Amniotic stem cell (primary cell): ENCODE results near the gene CD300C.
"Not testable (repeated sequence)": the region's sequence is repeated elsewhere in the genome, so short reads cannot be mapped to it uniquely, and the experiment has no call there.

Source experiments
- DNase-seq: peaks from one replicate; lab custom pipeline; 2025; lab: John Stamatoyannopoulos, UW

CD300C gene

DNA sequence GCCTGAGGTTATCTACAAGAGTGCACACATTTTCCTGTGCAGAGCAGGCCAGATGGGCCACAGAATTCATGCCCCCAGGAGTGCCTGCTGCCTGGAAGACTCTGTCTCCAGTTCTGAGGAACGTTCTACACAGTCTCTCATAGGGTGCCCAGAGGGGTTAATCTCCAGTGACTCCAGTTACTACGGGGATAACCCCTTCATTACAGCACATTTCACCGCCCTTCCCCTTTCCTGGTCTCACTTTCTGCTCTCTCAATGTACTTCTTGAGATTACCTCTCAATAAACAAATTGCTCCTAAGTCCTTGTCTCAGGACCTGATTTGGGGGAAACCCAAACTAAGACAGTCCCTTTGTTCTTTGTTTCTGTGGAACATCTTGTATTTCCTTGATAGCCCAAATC, 15.7 kb upstream of the CD300C start:
- no peak for DNase-seq

DNA sequence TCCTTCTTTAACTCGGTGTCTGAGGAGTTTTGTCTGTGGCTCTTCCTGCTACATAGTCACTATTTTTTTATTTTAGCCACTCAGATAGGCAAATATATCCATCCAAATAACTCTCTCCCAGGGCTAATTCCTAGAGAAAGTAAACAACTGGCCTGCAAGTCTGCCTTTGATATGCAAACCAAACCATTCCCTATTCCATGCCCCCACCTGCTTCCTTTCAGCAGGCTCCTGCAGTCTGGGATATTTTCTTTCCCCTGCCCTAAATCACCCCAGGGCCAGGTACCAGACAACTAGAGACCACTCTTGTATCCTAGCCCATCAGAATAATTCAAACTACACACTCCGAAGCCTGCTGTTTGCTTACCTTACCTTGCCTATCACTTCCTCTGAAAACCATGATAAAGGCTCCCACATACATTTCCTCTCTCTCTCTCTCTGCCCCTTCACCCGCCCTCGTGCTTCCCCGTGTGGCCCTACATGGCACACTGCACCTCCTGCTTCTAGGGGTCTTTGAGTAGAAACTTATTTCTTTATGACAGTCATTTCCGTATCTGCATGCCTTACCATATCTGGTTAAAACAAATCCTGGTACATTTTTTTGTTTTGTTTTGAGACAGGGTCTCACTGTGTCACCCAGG, 13.1 kb upstream of the CD300C start:
- no peak for DNase-seq

DNA sequence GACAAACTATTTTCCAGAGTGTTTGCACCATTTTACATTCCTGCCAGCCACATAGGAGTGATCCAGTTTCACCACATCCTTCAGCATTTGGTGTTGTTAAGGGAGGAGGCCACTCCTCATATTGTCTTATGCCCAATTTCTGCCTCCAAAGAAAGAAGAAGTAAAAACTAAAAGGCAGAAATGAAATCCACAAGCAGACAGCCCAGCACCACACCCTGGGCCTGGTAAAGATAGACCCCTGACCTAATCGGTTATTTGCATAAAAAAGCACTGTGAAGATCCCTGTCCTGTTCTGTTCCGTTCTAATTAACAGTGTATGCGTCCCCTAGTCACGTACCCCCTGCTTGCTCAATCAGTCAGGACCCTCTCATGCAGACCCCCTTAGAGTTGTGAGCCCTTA, 12.5 kb upstream of the CD300C start:
- DNase-seq = not testable (repeated sequence)

DNA sequence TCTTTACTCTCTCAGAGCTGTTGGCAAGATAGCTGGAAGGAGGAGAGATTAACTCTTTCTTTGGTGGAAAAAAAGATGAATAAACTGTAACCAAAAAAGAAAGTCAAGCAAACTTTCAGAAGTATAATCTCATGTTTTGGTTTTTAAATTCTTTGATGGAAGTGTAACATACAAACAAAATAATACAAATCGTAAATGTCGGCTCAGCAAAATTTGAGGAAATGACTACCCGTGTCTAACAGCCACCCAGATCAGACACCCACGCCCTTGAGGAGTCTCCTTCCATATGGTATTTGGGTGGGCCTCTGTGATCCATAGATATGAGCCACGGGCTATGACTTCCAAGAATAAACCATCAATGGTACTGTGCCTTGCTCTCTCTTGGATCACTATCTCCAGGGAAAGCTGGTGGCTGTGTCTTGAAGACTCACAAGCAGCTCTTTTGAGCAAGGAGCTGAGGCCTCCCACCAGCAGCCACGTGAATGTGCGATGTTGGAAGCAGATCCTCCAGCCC, 9.6 kb upstream of the CD300C start:
- DNase-seq = no peak

DNA sequence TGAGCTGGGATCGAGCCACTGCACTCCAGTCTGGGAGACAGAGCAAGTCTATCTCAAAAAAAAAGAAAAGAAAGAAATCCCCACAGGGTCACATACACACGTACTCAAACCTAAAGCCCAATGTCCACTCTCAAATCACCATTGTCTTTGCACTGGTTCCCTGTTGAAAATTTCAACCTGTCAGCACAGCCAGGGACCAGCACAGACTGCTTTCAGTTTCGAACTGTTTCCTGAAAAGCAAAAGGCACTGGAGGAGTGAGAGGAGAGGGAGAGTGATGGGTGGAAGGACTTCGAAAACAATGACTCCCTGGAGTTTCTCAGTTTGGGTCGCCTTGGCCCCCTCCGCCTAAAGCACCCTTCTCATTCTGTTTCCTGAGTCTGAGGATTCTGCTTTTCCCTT, 9.0 kb upstream of the CD300C start:
- no peak for DNase-seq

DNA sequence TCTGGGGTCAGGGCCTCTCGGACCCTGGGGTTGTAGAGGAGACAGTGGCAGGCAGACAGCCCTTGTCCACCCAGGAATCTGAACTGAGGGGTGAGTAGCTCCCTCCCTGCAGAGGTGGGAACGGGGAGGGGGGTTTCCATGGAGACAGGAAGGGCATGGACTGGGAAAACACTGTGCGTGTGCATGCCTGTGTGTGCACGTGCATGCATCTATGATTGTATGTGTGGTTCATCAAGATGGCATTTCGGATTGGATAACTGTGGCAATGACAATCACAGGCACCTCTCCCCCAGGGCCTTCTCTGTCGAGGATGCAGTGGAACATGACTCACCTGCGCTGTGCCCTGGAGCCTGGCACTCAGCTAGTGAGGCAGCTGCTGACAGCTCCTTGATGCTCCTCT, 6.1 kb upstream of the CD300C start:
- no peak for DNase-seq

DNA sequence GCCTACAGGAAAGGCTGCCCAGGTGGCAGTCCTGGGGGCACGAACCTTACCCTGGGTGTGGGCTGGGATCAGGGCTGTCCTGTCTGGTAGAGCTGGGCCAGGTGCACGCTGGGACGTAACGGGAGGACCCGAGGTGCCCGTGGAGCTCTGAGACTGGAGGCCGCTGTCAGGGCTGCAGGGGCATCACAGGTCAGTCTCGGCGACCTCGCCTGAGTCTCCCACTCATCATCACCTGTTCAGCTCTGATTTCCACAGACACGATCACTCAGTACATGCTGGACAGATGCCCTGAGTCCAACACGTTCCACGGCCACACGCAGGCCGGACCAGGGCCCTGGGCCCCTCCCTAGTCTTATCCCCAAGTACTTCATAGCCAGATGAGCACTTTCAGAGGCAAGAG, 4.7 kb upstream of the CD300C start:
- no peak for DNase-seq

DNA sequence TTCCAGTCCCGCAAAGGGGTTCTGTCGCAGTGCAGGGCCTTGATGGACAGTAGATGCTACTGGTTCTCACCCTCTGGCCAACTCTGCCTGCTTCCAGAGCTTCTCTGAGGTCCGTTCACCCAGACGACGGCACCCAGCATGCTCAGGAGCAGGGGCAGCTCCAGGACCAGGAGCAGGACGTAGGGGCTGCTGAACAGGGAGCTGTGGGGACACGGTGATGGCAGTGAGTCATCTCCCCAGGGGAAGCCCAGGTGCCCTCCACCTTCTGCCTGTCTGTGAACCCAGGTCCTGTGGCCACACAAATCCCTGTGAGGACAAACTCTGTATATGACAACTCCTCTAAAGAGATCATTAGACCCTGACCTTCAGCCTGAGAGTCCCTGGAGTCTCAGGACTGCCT, 3.4 kb upstream of the CD300C start:
- no peak for DNase-seq

DNA sequence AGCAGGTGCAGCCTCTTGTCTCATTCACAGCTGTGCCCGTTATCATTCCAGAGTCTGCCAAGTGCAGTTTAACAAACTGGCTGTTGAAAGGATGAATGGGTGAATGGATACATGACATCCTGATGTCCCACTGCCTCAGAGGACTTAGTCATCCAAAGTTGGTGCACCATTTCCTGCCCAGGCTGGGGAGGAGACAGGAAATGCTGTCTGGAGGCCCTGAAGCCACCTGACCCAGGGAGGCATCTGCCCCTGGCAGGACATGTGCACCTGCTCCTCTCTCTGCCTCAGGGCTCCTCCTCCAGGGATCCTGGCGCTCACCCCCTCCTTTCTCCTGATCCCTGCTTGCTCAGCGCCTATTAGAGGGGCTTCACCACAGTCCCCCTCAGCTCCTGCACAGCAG, 1.8 kb upstream of the CD300C start:
- no peak for DNase-seq

DNA sequence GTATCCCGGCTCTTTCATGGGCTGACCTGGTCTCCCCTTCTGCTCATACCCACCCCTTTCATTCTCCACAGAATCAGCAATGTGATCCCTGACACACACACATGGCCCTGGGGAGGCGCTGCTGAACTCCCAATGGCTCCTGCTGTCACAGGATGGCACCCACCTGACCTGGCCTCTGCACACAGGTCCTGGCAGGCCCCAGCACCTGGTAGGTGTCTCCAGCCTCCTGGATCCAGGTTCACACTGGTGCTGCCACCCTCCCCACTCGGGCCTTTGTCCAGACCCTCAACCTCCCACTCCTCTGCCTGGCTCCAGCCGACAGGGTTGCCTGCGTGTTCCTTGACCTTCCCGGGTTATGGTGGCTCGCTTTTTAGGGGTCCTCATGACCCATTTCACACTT, 1.3 kb upstream of the CD300C start:
- no peak for DNase-seq

DNA sequence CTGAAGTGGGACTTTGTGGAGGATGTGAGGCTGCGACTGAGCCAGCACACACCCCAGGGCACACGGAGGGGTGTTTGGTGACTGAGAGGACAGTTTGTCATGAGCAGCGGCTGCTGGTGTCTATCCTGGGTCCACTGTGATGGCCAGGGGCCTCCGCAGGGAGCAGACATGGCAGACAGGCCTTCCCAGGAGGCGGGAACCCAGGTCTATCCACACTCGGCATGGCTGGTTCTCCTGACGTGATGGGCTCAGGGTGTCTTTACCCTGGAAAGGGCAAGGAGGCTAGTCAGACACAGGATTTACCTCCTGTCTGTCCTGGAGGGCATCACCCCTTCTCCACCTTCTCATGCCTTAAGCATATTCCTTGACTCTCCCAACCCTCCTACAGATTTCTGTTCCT, 671 bp upstream of the CD300C start:
- no peak for DNase-seq

DNA sequence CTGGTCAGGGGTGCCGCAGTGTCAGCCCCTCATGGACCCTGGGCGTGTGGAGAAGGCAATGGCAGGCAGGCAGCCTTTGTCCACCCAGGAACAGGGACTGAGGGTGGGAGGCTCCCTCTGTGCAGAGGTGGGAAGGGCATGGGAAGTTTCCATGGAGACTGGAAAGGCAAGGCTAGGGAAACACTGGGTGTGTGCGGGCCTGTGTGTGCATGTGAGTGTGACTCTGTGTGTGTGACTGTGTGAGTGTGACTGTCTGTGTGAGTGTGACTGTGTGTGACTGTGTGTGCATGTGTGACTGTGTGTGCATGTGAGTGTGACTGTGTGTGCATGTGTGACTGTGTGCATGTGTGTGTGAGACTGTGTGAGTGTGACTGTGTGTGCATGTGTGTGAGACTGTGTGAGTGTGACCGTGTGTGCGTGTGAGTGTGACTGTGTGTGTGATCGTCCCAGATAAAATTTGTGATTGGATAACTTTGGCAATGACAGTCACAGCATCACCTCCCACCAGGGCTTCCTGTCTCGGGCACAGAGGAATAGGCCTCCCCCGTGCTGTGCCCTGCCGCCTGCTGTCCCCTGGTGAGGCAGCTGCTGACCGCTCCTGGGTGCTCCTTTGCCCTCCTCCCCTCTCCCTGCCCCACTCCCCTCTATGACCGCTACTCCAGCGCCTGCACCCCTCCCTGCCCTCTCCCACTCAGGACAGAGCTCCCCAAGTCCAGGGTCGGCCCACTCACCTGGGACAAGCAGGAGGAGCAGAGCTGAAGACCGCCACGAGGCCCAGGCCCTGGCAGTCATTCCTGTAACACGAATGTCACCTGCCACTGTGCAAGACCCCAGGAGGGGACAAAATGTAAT, 698 bp downstream of the CD300C start:
- no peak for DNase-seq

DNA sequence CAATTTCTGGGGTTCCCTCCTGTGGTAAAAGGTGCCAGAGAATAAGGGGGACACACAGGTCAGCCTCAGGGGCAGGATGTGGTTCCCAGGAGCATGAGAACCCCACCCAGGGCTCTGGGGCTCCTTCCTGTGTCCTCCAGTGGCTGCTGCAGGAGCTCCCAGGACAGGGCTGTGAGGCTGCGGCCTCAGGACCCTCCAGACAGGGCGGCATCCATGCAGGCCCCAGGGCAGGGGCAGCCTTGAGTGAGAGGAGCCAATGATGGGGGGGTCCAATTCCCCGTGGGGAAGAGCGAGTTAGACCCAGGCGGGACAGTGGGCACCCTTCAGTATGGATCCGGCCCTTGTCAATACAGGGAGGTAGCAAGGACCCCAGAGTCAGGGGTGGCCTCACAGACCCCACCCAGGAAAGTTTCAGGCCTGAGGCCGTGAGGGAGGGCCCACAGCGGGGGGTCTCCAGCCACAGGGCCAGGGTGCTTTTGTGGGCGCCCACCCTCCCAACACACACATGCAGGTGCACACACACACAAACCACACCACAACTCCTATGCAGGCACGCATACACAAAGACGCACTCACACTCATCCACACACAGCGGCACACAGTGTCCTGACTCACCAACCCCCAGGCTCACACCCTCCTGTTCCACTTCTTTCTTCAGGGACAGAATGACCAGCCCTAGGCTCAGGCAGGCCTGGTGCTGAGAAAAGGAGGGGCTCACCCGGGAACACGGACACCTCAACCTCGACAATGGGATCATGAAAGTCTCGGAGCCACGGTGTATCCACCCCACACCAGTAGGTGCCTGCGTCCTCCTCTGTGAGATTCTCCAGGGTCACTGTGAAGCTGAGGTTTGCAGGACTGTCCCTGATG, 1.8 kb downstream of the CD300C start:
- DNase-seq = no peak

DNA sequence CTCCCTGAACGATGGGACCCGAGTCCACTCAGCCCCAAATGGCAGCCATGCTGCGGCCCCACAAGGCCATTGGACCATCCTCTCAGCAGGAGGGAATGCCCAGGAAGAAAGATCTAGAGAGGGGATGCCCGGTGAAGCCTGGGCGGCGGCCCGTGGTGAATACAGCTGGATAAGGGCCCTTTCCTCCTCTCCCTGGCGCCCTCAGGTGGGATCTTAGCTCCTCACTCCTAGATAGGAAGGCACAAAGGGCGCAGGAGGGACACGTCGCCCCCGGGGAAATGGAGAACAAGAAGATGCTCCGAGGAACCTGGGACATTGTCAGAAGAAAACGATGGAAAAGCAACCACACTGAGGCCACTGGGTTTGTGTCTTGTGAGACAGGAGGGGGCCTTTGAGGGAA, 2.5 kb downstream of the CD300C start:
- DNase-seq = no peak

DNA sequence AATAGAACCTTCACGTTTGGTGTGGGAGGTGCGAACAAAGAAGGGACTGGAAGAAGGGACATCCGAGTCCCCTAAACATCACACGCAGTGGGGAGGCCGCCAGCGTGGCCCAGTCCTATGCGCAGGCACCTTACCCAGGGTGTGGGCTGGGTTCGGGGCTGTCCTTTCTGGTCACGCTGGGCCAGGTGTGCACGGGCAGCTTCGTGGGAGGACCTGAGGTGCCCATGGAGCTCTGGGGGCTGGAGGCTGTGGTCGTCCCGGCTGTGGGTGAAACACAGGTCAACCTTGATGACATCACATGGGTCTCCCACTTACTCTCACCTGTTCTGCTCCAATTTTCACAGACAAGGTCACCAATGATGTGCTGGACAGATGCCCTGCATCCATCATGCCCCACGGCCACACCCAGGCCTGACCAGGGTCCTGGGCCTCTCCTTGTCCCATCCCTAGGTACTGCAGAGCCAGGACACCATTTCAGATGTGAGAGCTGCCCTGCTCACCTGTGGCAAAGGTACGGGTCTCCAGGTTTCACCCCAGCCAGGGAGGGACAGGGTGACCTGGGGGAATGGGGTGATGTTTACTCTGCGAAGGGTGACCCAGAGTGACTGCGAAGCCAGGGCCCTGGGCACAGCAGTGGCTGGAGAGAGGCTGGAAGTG, 3.1 kb downstream of the CD300C start:
- no peak for DNase-seq

DNA sequence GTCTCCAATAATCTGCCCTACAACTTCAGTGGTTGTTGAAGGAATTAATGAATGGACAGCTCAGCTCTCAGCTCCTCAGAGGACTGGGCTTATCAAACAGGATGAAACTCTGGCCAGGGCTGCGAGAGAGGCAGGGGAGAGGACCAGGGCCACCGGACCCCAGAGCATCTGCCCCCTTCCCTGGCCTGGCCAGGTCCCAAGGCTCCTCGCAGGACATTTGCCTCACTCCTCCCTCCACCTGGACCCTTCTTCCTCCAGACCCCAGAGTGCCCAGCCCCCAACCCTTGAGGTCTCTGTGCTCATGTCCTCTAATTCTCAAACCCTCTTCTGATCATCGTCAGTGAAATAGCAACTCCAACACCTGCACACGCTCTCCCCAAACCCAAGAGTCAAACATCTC, 3.7 kb downstream of the CD300C start:
- no peak for DNase-seq

DNA sequence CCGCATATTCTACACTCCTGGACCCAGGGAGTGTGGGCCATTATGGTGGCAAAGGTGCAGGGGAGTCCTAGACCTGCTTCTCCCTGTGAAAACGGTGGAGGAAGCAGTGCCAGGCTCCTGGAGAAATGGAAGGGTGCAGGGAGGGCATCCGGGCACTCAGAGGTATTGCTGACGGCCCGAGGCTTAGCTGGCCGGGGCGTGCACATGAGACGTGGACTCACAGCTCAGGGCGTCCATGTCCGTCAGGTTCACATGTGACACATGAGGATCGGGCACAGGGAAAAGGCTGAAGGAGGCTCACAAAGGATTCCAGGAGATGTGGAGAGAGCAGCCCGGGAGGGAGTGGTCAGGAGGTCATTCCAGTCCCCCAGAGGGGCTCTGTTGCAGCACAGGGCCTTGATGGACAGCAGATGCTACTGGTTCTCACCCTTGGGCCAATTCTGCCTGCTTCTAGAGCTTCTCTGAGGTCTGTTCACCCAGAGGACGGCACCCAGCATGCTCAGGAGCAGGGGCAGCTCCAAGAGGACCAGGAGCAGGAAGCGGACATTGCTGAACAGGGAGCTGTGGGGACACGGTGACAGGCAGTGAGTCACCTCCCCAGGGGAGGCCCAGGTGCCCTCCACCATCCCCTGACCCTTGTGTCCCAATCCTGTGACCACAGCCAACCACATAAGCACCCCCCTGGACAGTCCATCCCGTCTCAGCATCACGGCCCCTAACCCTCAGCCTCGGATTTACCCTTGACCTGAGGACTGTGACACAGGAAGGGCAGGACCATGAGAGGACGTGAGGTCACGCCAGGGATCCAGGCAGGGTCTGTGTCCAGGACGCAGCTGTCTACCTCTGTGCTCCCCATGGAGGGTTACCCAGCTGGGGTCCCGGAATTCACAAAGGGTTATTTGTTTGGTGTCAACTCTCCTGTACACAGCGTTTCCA, 4.5 kb downstream of the CD300C start:
- no peak for DNase-seq

DNA sequence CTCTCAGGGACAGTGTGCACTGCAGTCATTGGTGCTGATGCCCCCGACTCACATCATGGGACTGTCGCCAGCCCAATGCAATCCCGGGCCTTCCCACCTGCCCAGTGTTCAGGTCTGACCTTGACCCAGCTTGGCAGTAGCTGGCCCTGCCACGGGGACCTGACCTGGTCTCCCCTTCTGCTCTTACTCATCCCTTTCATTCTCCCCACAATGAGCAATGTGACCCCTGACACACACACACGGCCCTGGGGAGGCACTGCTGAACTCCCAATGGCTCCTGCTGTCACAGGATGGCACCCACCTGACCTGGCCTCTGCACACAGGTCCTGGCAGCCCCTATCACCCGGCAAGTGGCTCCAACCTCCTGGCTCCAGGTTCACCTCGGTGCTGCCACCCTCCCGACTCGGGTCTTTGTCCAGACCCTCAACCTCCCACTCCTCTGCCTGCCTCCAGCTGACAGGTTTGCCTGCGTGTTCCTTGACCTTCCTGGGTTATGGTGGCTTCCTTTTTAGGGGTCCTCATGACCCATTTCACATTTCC, 6.6 kb downstream of the CD300C start:
- no peak for DNase-seq

DNA sequence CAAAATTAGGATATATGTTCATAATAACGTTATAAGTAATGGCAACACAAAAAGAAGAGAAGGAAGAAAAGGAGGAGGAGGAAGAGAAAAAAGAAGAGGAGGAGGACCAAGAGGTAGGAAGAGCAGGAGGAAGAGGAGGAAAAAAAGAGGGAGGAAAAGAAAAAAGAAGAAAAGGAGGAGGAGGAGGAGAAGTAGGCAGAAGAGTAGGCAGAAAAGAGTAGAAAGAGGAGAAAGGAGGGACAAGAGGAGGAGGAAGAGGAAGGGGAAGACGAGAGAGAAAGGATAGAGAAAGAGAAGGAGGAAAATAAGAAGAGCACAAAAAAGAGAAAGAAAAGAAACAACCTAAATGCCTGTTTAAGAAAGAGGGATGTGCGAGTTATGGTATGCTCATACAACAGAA, 9.0 kb downstream of the CD300C start:
- DNase-seq = no peak

DNA sequence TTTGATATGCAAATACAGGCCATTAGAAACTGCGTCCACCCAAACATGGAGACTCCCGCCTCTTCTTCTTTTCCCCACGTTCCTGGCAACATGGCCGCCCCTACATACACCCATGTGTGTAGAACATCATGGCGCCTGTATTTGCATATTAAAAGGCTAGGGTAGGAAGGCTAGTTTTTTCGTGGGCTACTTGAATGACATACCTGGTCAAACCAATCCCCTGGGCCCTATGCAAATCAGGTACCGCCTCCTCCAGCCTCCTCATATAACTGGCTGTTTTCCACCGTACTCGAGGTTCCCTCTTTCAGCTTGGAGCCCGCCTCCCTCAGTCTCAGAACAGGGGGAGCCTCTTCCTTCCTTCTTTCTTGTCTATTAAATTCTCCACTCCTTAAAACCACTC, 13.8 kb downstream of the CD300C start:
- DNase-seq = no peak
